Measurements from ENCODE around the gene CCDC12.

- TF ChIP-seq CTCF (conservative IDR thresholded peaks at IDR 0.05 in 1 of 2, IDR thresholded peaks at IDR 0.05 in 1 of 2; ENCODE audit: extremely low read depth in 1 of 2, insufficient read depth in 1 of 2, low read depth in 1 of 2, low read length in 2 of 2) = no peak
- no peak for TF ChIP-seq EZH2 (IDR thresholded peaks at IDR 0.05; ENCODE audit: borderline replicate concordance, low read length)
These were observed 30.5 kb upstream of the CCDC12 start for GRCh38 chr3:47007001-47007400.

Measured in mammary epithelial cell (primary cell).